MCF 10A (cell line): ENCODE results near the gene ZFYVE9. TPM values are rescaled to one million over a fixed set of nuclear protein-coding genes. Genes with fewer than 3 reads are reported as not detected.
A peak's percentile ranks its signal among the peaks of the same experiment; 100 is the strongest.

Source experiments
- BruUV-seq: library from RNA; stranded (reverse); fragments of 400-500 nt; replicated peaks from 2 replicates; lab custom pipeline; 2021; lab: Mats Ljungman, UMichigan
- CTCF ChIA-PET: fragments of 300-600 bp; sonication (Branson Sonifier 250); formaldehyde crosslinking; extraction: SDS; loops from one replicate; lab custom pipeline; 2021; ENCODE audit warnings: antibody characterized with exemption, inconsistent platforms; lab: Yijun Ruan, JAX
- POLR2A ChIA-PET: fragments of 300-600, 350-650 bp; sonication (Branson Sonifier 250); formaldehyde crosslinking; extraction: SDS; loops from one replicate; lab custom pipeline; 2020; ENCODE audit warnings: antibody characterized with exemption, inconsistent platforms; lab: Yijun Ruan, JAX
- DNase-seq: peaks from one replicate; pipeline ENCODE4 v3.0.0-alpha.2; 2018; ENCODE audit not compliant: unreplicated experiment
- H3K27ac Mint-ChIP-seq: one replicate; pipeline ENCODE4 v1.8.0; 2022; ENCODE audit warnings: mild to moderate bottlenecking, low read depth, mixed read lengths; ENCODE audit not compliant: unreplicated experiment
- H3K27me3 Mint-ChIP-seq: one replicate; pipeline ENCODE4 v1.8.0; 2022; ENCODE audit warnings: mixed read lengths; ENCODE audit not compliant: insufficient read depth, unreplicated experiment
- H3K36me3 Mint-ChIP-seq: one replicate; pipeline ENCODE4 v1.8.0; 2022; ENCODE audit warnings: mild to moderate bottlenecking, moderate library complexity, mixed read lengths; ENCODE audit not compliant: insufficient read depth, unreplicated experiment
- H3K4me1 Mint-ChIP-seq: one replicate; pipeline ENCODE4 v1.8.0; 2022; ENCODE audit warnings: mixed read lengths; ENCODE audit not compliant: insufficient read depth, unreplicated experiment
- H3K4me3 Mint-ChIP-seq: one replicate; pipeline ENCODE4 v1.8.0; 2022; ENCODE audit warnings: mild to moderate bottlenecking, moderate library complexity, mixed read lengths; ENCODE audit not compliant: unreplicated experiment
- H3K9me3 Mint-ChIP-seq: one replicate; pipeline ENCODE4 v1.8.0; 2022; ENCODE audit warnings: mixed read lengths; ENCODE audit not compliant: unreplicated experiment
- intact Hi-C: fragments of 100-400 bp; cut with micrococcal nuclease; formaldehyde crosslinking; loops from 2 replicates; pipeline ENCODE4 v1.14.1; 2022
- total RNA-seq: library from RNA; stranded (reverse); gene quantifications from 2 replicates; pipeline ENCODE4 v1.2.3, GENCODE V29; 2022
- TF ChIP-seq, protein P1 (sequence below): fragments of 200-600 bp; IDR thresholded peaks from one replicate; pipeline ENCODE4 v1.8.0; 2022; ENCODE audit warnings: antibody characterized with exemption, mild to moderate bottlenecking; ENCODE audit not compliant: unreplicated experiment

The ZFYVE9 gene
- total RNA-seq, 1 experiment from 2014 or later = 23.9 TPM

GRCh38 chr1:52352690-52353089 lies 210.8 kb downstream of the ZFYVE9 start:
- no peak for DNase-seq
- CTCF ChIA-PET = no interaction called here
- no TSS peak for BruUV-seq
- TF ChIP-seq, protein P1, sequence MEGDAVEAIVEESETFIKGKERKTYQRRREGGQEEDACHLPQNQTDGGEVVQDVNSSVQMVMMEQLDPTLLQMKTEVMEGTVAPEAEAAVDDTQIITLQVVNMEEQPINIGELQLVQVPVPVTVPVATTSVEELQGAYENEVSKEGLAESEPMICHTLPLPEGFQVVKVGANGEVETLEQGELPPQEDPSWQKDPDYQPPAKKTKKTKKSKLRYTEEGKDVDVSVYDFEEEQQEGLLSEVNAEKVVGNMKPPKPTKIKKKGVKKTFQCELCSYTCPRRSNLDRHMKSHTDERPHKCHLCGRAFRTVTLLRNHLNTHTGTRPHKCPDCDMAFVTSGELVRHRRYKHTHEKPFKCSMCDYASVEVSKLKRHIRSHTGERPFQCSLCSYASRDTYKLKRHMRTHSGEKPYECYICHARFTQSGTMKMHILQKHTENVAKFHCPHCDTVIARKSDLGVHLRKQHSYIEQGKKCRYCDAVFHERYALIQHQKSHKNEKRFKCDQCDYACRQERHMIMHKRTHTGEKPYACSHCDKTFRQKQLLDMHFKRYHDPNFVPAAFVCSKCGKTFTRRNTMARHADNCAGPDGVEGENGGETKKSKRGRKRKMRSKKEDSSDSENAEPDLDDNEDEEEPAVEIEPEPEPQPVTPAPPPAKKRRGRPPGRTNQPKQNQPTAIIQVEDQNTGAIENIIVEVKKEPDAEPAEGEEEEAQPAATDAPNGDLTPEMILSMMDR = no peak
- Mint-ChIP-seq H3K9me3 (no peaks in the 10 kb centered on the region), H3K27ac (no peak overlapping the region), H3K27me3 (no peaks in the 10 kb centered on the region), H3K4me3 (no peak overlapping the region), H3K4me1 (no peaks in the 10 kb centered on the region), H3K36me3 (peaks cover 66% of the 10 kb centered on the region)
- intact Hi-C loops = no loop called here
- POLR2A ChIA-PET = interaction anchor here (2.2 kb wide), 1 partner anchor 12 kb away, joined by 9 read pairs; no protein-coding TSS in a partner anchor

DNA sequence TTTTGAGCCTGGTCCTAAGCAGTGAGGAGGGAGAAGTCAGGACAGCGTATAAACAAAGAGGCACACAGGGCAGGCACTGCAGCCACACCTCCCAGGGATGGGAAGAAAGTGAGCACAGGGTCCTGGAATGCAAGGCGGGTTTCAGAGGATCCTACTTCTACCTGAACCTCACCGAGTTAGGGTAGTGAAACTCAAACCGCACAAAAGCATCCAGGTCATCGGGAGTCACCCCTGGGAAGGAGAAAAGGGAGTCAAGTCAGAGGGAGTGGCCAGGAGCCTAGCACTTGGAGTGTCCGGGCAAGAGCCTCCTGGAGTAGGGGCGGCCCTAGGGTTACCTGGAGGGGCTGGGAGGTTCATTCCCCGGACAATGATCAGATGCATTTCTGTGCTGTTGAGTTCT lies 213.5 kb downstream of the ZFYVE9 start:
- intact Hi-C loops = no loop called here
- ChIA-PET POLR2A (no interaction called here), CTCF (no interaction called here)
- Mint-ChIP-seq H3K27me3 (no peaks in the 10 kb centered on the region), H3K36me3 (peaks cover 66% of the 10 kb centered on the region), H3K4me1 (no peaks in the 10 kb centered on the region), H3K4me3 (no peak overlapping the region), H3K27ac (peak overlapping the region; percentile 70), H3K9me3 (no peaks in the 10 kb centered on the region)
- no TSS peak for BruUV-seq
- no peak for DNase-seq
- TF ChIP-seq, protein P1 = no peak

DNA sequence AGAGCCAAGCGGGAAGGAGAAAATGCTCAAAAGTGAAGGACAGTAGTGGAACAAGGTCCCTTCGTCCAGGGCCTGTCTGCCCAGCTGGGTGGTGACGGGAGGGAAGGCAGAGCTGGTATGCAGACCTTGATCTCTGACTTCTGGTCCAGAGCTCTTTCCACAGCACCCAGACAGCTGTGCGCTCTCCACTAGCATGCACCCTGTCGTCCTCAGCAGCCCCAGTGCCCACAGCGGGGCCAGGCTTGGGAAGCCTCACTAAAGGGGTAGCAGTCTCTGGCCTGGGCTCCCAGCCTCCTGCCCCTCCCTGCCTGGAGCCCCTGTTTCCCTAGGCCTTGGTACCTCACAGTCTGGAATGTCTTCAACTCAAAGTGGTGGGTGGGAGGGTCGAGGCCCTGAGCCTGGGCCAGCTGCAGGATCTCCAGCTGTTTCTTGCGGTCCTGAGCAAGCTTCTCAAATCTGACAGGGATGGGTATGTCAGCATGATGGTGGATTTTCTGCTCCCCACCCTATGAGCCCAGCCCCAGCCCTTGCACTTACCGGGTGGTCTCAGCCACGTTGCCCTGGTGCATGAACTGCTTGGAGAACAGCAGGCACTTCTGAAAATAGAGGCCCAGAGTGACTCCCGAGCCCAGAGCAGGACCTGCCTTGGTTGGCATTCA lies 214.1 kb downstream of the ZFYVE9 start:
- Mint-ChIP-seq H3K4me3 (no peak overlapping the region), H3K27ac (no peak overlapping the region), H3K36me3 (peaks cover 71% of the 10 kb centered on the region), H3K9me3 (no peaks in the 10 kb centered on the region), H3K27me3 (no peaks in the 10 kb centered on the region), H3K4me1 (no peaks in the 10 kb centered on the region)
- ChIA-PET POLR2A (interaction anchor here (1.2 kb wide), 1 partner anchor 9 kb away, joined by 5 read pairs; no protein-coding TSS in a partner anchor), CTCF (no interaction called here)
- no peak for DNase-seq
- TF ChIP-seq, protein P1 = no peak
- BruUV-seq = no TSS peak
- intact Hi-C loops = no loop called here

DNA sequence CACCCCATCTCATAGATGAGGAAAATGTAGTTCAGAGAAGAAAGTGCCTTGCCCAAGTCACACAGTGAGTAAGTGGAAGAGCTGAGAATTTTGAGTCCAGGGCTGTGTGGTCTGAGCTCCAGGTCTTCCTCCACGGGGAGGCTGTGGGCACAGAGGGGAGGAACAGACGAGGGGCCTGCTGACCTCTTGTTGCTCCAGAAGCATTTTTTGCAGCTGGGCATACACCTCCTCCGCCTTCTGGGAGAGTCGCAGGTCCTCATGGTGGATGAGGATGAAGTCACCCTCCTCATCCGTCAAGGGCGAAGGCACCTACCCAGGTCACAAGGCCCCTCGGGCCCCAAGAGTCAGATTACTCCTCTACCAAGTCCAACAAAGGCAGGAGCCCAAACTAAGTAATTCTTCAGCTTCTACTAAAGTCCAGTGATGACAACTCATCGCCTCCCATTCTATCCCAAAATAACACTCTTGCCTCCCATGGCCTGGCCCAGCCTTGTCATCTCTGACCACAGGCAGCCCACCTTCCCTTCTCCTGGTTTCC lies 215.0 kb downstream of the ZFYVE9 start:
- Mint-ChIP-seq H3K27ac (no peak overlapping the region), H3K4me3 (no peak overlapping the region), H3K9me3 (no peaks in the 10 kb centered on the region), H3K36me3 (peaks cover 80% of the 10 kb centered on the region), H3K4me1 (no peaks in the 10 kb centered on the region), H3K27me3 (no peaks in the 10 kb centered on the region)
- ChIA-PET CTCF (no interaction called here), POLR2A (interaction anchor here (0.6 to 1.2 kb wide), 3 partner anchors 8 to 61 kb away, joined by 3 to 5 read pairs (median 3); no protein-coding TSS in a partner anchor)
- no TSS peak for BruUV-seq
- TF ChIP-seq, protein P1 = no peak
- DNase-seq = no peak
- intact Hi-C loops = no loop called here
